K562 (cell line): ENCODE results near the gene LRP1-AS. TPM values are rescaled to one million over a fixed set of nuclear protein-coding genes. Genes with fewer than 3 reads are reported as not detected.

Experiments used
- ETV1 ChIP-seq: fragments of 450-650 bp; conservative IDR thresholded peaks from 2 replicates; pipeline ENCODE4 v1.6.1; 2016; ENCODE audit warnings: missing genetic modification characterization, control low read depth, low read depth, missing compliant biosample characterization
- FOXP1 ChIP-seq: sonication (generic); formaldehyde crosslinking; IDR thresholded peaks from 2 replicates; pipeline ENCODE4 v1.8.0; 2022; ENCODE audit warnings: mild to moderate bottlenecking, missing genetic modification reagents
- POLR2G ChIP-seq: fragments of 200-400 bp; formaldehyde crosslinking; IDR thresholded peaks from 2 replicates; pipeline ENCODE4 v1.6.1; 2017; ENCODE audit warnings: low read depth, mild to moderate bottlenecking, antibody characterized with exemption, low read length, moderate library complexity
- RB1 ChIP-seq: fragments of 450-650 bp; IDR thresholded peaks from 2 replicates; pipeline ENCODE4 v1.6.1; 2017; ENCODE audit warnings: low read depth, mild to moderate bottlenecking
- ZBTB33 ChIP-seq: sonication (generic); formaldehyde crosslinking; IDR thresholded peaks from 2 replicates; pipeline ENCODE4 v1.8.1; 2023; ENCODE audit warnings: mild to moderate bottlenecking, missing genetic modification reagents
- ZFP36 ChIP-seq: fragments of 150-350 bp; IDR thresholded peaks from 2 replicates; pipeline ENCODE4 v1.6.1; 2018; ENCODE audit warnings: low read length, low read depth; ENCODE audit not compliant: partially characterized antibody
- ZNF655 ChIP-seq: fragments of 250-450 bp; sonication (Bioruptor Pico); IDR thresholded peaks from 2 replicates; pipeline ENCODE4 v1.5.0; 2021
- ZNF76 ChIP-seq: fragments of 250-450 bp; sonication (Bioruptor Pico); IDR thresholded peaks from 2 replicates; pipeline ENCODE4 v1.4.0; 2020; ENCODE audit warnings: mild to moderate bottlenecking, moderate library complexity, borderline replicate concordance
- polyA plus RNA-seq, 8 experiments: library from polyadenylated mRNA; depleted of rRNA in 4 of 8; stranded (reverse) in 5 of 8; unstranded in 3 of 8; fragments of >200 nt; fragmentation: Nextera tagmentation in 2 of 8; fragmentation: Illumina TruSeq in 1 of 8; extraction: Ambion mirVana in 2 of 8; extraction: Trizol in 1 of 8; gene quantifications; 2 replicates each; pipeline versions ENCODE4 v1.2.1 to v1.2.3, GENCODE V29; 2011 to 2014; ENCODE audit warnings: inconsistent platforms in 1 of 8, missing spikeins in 1 of 8
- total RNA-seq, 7 experiments: library from RNA; depleted of rRNA in 6 of 7; stranded (reverse); fragments of >200 nt in 6 of 7; fragmentation: Illumina TruSeq in 2 of 7; extraction: Trizol in 2 of 7; gene quantifications; 2 replicates each; pipeline versions ENCODE4 v1.2.1 to v1.2.3, GENCODE V29; 2011 to 2021; ENCODE audit warnings: low replicate concordance in 1 of 7
- TF ChIP-seq, protein P1 (sequence below), 2 experiments: fragments of 450-650 bp; IDR thresholded peaks; 2 replicates each; pipeline ENCODE4 v1.6.1; 2018; ENCODE audit warnings: mild to moderate bottlenecking in 2 of 2, low read depth in 1 of 2; ENCODE audit not compliant: partially characterized antibody in 2 of 2
- TF ChIP-seq, protein P2 (sequence below): fragments of 250-450 bp; sonication (Bioruptor Pico); IDR thresholded peaks from 2 replicates; pipeline ENCODE4 v1.8.0; 2022; ENCODE audit warnings: moderate library complexity, mild to moderate bottlenecking, inconsistent platforms
- TF ChIP-seq, protein P3 (sequence below): sonication (generic); formaldehyde crosslinking; IDR thresholded peaks from 2 replicates; pipeline ENCODE4 v1.8.0; 2022; ENCODE audit warnings: mild to moderate bottlenecking, missing genetic modification reagents

The LRP1-AS gene
- total and polyA plus RNA-seq, 9 of the 15 experiments (the other 6 are each of a cell fraction or from before 2014, with no cell fraction given) = not detected

- TF ChIP-seq, protein P1, sequence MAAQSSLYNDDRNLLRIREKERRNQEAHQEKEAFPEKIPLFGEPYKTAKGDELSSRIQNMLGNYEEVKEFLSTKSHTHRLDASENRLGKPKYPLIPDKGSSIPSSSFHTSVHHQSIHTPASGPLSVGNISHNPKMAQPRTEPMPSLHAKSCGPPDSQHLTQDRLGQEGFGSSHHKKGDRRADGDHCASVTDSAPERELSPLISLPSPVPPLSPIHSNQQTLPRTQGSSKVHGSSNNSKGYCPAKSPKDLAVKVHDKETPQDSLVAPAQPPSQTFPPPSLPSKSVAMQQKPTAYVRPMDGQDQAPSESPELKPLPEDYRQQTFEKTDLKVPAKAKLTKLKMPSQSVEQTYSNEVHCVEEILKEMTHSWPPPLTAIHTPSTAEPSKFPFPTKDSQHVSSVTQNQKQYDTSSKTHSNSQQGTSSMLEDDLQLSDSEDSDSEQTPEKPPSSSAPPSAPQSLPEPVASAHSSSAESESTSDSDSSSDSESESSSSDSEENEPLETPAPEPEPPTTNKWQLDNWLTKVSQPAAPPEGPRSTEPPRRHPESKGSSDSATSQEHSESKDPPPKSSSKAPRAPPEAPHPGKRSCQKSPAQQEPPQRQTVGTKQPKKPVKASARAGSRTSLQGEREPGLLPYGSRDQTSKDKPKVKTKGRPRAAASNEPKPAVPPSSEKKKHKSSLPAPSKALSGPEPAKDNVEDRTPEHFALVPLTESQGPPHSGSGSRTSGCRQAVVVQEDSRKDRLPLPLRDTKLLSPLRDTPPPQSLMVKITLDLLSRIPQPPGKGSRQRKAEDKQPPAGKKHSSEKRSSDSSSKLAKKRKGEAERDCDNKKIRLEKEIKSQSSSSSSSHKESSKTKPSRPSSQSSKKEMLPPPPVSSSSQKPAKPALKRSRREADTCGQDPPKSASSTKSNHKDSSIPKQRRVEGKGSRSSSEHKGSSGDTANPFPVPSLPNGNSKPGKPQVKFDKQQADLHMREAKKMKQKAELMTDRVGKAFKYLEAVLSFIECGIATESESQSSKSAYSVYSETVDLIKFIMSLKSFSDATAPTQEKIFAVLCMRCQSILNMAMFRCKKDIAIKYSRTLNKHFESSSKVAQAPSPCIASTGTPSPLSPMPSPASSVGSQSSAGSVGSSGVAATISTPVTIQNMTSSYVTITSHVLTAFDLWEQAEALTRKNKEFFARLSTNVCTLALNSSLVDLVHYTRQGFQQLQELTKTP (IDR thresholded peaks at IDR 0.05; ENCODE audit: low read depth in 1 of 2, partially characterized antibody in 2 of 2) = peak in 1 of 2 experiments; percentile 32
- no peak for TF ChIP-seq ZNF655
- TF ChIP-seq FOXP1 (CRISPR knock-in tag) = peak; percentile 45; the same call in 1 of the 2 replicates
- 0 out of 2 replicates have a peak, but pooled peaks have one; percentile 33 for TF ChIP-seq RB1
- no peak for TF ChIP-seq ZNF76
- TF ChIP-seq, protein P2, sequence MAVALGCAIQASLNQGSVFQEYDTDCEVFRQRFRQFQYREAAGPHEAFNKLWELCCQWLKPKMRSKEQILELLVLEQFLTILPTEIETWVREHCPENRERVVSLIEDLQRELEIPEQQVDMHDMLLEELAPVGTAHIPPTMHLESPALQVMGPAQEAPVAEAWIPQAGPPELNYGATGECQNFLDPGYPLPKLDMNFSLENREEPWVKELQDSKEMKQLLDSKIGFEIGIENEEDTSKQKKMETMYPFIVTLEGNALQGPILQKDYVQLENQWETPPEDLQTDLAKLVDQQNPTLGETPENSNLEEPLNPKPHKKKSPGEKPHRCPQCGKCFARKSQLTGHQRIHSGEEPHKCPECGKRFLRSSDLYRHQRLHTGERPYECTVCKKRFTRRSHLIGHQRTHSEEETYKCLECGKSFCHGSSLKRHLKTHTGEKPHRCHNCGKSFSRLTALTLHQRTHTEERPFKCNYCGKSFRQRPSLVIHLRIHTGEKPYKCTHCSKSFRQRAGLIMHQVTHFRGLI = no peak
- TF ChIP-seq ZBTB33 = no peak
- TF ChIP-seq ZFP36 = no peak
- TF ChIP-seq, protein P3, sequence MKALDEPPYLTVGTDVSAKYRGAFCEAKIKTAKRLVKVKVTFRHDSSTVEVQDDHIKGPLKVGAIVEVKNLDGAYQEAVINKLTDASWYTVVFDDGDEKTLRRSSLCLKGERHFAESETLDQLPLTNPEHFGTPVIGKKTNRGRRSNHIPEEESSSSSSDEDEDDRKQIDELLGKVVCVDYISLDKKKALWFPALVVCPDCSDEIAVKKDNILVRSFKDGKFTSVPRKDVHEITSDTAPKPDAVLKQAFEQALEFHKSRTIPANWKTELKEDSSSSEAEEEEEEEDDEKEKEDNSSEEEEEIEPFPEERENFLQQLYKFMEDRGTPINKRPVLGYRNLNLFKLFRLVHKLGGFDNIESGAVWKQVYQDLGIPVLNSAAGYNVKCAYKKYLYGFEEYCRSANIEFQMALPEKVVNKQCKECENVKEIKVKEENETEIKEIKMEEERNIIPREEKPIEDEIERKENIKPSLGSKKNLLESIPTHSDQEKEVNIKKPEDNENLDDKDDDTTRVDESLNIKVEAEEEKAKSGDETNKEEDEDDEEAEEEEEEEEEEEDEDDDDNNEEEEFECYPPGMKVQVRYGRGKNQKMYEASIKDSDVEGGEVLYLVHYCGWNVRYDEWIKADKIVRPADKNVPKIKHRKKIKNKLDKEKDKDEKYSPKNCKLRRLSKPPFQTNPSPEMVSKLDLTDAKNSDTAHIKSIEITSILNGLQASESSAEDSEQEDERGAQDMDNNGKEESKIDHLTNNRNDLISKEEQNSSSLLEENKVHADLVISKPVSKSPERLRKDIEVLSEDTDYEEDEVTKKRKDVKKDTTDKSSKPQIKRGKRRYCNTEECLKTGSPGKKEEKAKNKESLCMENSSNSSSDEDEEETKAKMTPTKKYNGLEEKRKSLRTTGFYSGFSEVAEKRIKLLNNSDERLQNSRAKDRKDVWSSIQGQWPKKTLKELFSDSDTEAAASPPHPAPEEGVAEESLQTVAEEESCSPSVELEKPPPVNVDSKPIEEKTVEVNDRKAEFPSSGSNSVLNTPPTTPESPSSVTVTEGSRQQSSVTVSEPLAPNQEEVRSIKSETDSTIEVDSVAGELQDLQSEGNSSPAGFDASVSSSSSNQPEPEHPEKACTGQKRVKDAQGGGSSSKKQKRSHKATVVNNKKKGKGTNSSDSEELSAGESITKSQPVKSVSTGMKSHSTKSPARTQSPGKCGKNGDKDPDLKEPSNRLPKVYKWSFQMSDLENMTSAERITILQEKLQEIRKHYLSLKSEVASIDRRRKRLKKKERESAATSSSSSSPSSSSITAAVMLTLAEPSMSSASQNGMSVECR (CRISPR knock-in tag) = no peak
- peak; percentile 56 for TF ChIP-seq POLR2G
- TF ChIP-seq ETV1 (tag) = peak; percentile 73; the same call in 1 of the 2 replicates
Measured at GRCh38 chr12:57111031-57111734, 36.2 kb downstream of the LRP1-AS start, which contains the start of gene STAT6 (continued).
